Choroid plexus epithelial cell (primary cell): Measurements from ENCODE around the gene SNX30.

ENCODE experiments used
- DNase-seq: peaks from one replicate; pipeline ENCODE4 v3.0.0-alpha.2; 2010; ENCODE audit warnings: low read depth
- H3K4me3 ChIP-seq: 2 replicates; pipeline ENCODE4 v1.5.1; 2011; ENCODE audit warnings: low read depth, mild to moderate bottlenecking, control low read depth, low read length, moderate library complexity
- TF ChIP-seq, protein P1 (sequence below): conservative IDR thresholded peaks from 2 replicates; pipeline ENCODE4 v1.5.1; 2011; ENCODE audit warnings: low read depth, mild to moderate bottlenecking, control low read depth, inconsistent platforms, low read length, moderate library complexity

The SNX30 gene

GRCh38 chr9:112900901-112901300, 150.3 kb downstream of the SNX30 start:
- no peak for DNase-seq
- H3K4me3 ChIP-seq = no peak overlapping the region
- TF ChIP-seq, protein P1, sequence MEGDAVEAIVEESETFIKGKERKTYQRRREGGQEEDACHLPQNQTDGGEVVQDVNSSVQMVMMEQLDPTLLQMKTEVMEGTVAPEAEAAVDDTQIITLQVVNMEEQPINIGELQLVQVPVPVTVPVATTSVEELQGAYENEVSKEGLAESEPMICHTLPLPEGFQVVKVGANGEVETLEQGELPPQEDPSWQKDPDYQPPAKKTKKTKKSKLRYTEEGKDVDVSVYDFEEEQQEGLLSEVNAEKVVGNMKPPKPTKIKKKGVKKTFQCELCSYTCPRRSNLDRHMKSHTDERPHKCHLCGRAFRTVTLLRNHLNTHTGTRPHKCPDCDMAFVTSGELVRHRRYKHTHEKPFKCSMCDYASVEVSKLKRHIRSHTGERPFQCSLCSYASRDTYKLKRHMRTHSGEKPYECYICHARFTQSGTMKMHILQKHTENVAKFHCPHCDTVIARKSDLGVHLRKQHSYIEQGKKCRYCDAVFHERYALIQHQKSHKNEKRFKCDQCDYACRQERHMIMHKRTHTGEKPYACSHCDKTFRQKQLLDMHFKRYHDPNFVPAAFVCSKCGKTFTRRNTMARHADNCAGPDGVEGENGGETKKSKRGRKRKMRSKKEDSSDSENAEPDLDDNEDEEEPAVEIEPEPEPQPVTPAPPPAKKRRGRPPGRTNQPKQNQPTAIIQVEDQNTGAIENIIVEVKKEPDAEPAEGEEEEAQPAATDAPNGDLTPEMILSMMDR = no peak

- no peak overlapping the region for H3K4me3 ChIP-seq
- peak; percentile 21 for DNase-seq
- TF ChIP-seq, protein P1 = no peak
Measured at GRCh38 chr9:112905084-112905483, 154.5 kb downstream of the SNX30 start.

DNA sequence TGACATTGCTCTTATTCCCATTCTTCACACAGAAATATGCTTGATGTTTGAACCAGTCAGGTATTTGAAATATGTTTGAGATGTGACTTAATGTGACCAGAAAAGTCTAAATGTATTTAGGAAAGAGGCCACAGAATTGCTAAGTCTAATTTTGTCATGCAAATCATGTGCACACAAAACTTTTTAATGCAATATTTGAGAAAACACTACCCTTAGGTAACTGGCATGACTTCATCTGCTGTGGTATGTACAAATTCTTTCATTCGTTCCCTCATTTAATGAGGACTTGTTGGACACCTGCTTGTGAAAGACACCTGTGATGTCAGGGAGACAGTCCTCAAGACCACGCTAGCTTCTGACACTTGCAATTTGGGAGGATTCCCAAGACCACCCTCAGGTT, 161.2 kb downstream of the SNX30 start:
- TF ChIP-seq, protein P1 = no peak
- H3K4me3 ChIP-seq = no peak overlapping the region

GRCh38 chr9:112912636-112913035, 162.1 kb downstream of the SNX30 start:
- no peak overlapping the region for H3K4me3 ChIP-seq
- DNase-seq = no peak
- TF ChIP-seq, protein P1 = no peak

More for the DNA sequence above, 161.2 kb downstream of the SNX30 start:
- DNase-seq = no peak

GRCh38 chr9:112913326-112913725, 162.8 kb downstream of the SNX30 start:
- TF ChIP-seq, protein P1 = no peak
- no peak for DNase-seq
- no peak overlapping the region for H3K4me3 ChIP-seq

- no peak overlapping the region for H3K4me3 ChIP-seq
- TF ChIP-seq, protein P1 = no peak
- no peak for DNase-seq
Measured at GRCh38 chr9:112914524-112914923, 164.0 kb downstream of the SNX30 start.
